OCI-LY3 (cell line): ENCODE data around the gene NMT1.
A peak's percentile ranks its signal among the peaks of the same experiment; 100 is the strongest.

Experiments used
- H2AFZ ChIP-seq: fragments of 200-600, 300-600 bp; shearing (Covaris generic); 2 replicates; pipeline ENCODE4 v1.6.0; 2014; ENCODE audit warnings: antibody characterized with exemption, low read depth, low read length
- H3K27ac ChIP-seq: fragments of 200-600, 300-600 bp; sonication (generic); 2 replicates; pipeline ENCODE4 v1.5.1; 2014; ENCODE audit warnings: mild to moderate bottlenecking, low read length, moderate library complexity, mixed read lengths
- H3K27me3 ChIP-seq: fragments of 200-600, 300-600 bp; sonication (generic); 2 replicates; pipeline ENCODE4 v1.6.1; 2014; ENCODE audit warnings: low read depth, low read length, mixed read lengths
- H3K36me3 ChIP-seq: fragments of 200-600, 300-600 bp; sonication (generic); replicated peaks from 2 replicates; pipeline ENCODE3; 2014; ENCODE audit warnings: low read depth, low read length, mixed read lengths
- H3K4me1 ChIP-seq: fragments of 300-600, 200-600 bp; sonication (generic); 2 replicates; pipeline ENCODE4 v1.6.1; 2014; ENCODE audit warnings: low read length, mixed read lengths
- H3K4me2 ChIP-seq: fragments of 200-600, 300-600 bp; sonication (generic); 2 replicates; pipeline ENCODE4 v1.6.1; 2014; ENCODE audit warnings: low read length, mixed read lengths
- H3K4me3 ChIP-seq: fragments of 300-600, 200-600 bp; sonication (generic); 2 replicates; pipeline ENCODE4 v1.5.1; 2014; ENCODE audit warnings: antibody characterized with exemption, mild to moderate bottlenecking, low read length, moderate library complexity
- H3K79me2 ChIP-seq: fragments of 300-600, 200-600 bp; shearing (Covaris generic); 2 replicates; pipeline ENCODE4 v1.6.1; 2014; ENCODE audit warnings: mild to moderate bottlenecking, low read length, mixed read lengths
- H3K9ac ChIP-seq: fragments of 300-600, 200-600 bp; shearing (Covaris generic); 2 replicates; pipeline ENCODE4 v1.6.0; 2014; ENCODE audit warnings: mild to moderate bottlenecking, low read length, moderate library complexity
- H3K9me3 ChIP-seq: fragments of 200-600, 300-600 bp; shearing (Covaris generic); 2 replicates; pipeline ENCODE4 v1.6.1; 2014; ENCODE audit warnings: low read length, mixed read lengths; ENCODE audit not compliant: insufficient read depth
- H4K20me1 ChIP-seq: fragments of 200-600, 300-600 bp; sonication (generic); 2 replicates; pipeline ENCODE4 v1.6.1; 2016; ENCODE audit warnings: low read length, mixed read lengths; ENCODE audit not compliant: insufficient read depth
- CTCF ChIP-seq: fragments of 200-600, 300-600 bp; sonication (generic); IDR thresholded peaks from 2 replicates; pipeline ENCODE4 v1.5.1; 2014; ENCODE audit warnings: antibody characterized with exemption, low read length, low read depth
- EZH2phosphoT487 ChIP-seq: fragments of 200-600 bp; shearing (Covaris generic); IDR thresholded peaks from 2 replicates; pipeline ENCODE4 v1.6.1; 2018; ENCODE audit warnings: antibody characterized with exemption, mixed run types, low read depth

Gene NMT1

GRCh38 chr17:45128989-45129388 is 67.9 kb downstream of the NMT1 start:
- Histone ChIP-seq H4K20me1 (no peaks in the 10 kb centered on the region), H3K36me3 (no peaks in the 10 kb centered on the region), H2AFZ (no peak overlapping the region), H3K9ac (no peak overlapping the region), H3K4me1 (peaks cover 7% of the 10 kb centered on the region; the same call in 1 of the 2 replicates), H3K4me3 (no peak overlapping the region), H3K9me3 (no peaks in the 10 kb centered on the region), H3K4me2 (no peak overlapping the region), H3K27ac (no peak overlapping the region), H3K79me2 (no peaks in the 10 kb centered on the region), H3K27me3 (no peaks in the 10 kb centered on the region; the same call in 1 of the 2 replicates)
- TF ChIP-seq EZH2phosphoT487, result no peak
- no peak for TF ChIP-seq CTCF

- Histone ChIP-seq H3K9me3 (no peaks in the 10 kb centered on the region), H3K9ac (no peak overlapping the region), H3K4me1 (peaks cover 3% of the 10 kb centered on the region; the same call in 1 of the 2 replicates), H4K20me1 (no peaks in the 10 kb centered on the region), H3K27me3 (no peaks in the 10 kb centered on the region; the same call in 1 of the 2 replicates), H3K79me2 (no peaks in the 10 kb centered on the region), H3K4me3 (no peak overlapping the region), H2AFZ (no peak overlapping the region), H3K27ac (no peak overlapping the region), H3K4me2 (no peak overlapping the region), H3K36me3 (no peaks in the 10 kb centered on the region)
- TF ChIP-seq CTCF (no peak), EZH2phosphoT487 (no peak)
Observed at GRCh38 chr17:45129426-45129939, 68.4 kb downstream of the NMT1 start.

- Histone ChIP-seq H3K9ac (no peak overlapping the region), H3K4me1 (0 out of 2 replicates have a peak, but pooled peaks cover 3% of the 10 kb centered on the region), H3K4me3 (no peak overlapping the region), H3K36me3 (no peaks in the 10 kb centered on the region), H2AFZ (no peak overlapping the region), H3K9me3 (no peaks in the 10 kb centered on the region), H3K4me2 (no peak overlapping the region), H3K79me2 (no peaks in the 10 kb centered on the region), H3K27me3 (no peaks in the 10 kb centered on the region; the same call in 1 of the 2 replicates), H3K27ac (no peak overlapping the region), H4K20me1 (no peaks in the 10 kb centered on the region)
- TF ChIP-seq EZH2phosphoT487 (no peak), CTCF (no peak)
Observed at GRCh38 chr17:45129940-45130680, 69.0 kb downstream of the NMT1 start.

- Histone ChIP-seq H3K79me2 (no peaks in the 10 kb centered on the region), H2AFZ (no peak overlapping the region), H3K4me3 (no peak overlapping the region), H3K36me3 (no peaks in the 10 kb centered on the region), H3K9ac (no peak overlapping the region), H3K27ac (no peak overlapping the region), H3K27me3 (no peaks in the 10 kb centered on the region; the same call in 1 of the 2 replicates), H4K20me1 (no peaks in the 10 kb centered on the region), H3K4me1 (peaks cover 5% of the 10 kb centered on the region), H3K4me2 (peak overlapping the region; percentile 91; the same call in 1 of the 2 replicates), H3K9me3 (no peaks in the 10 kb centered on the region)
- TF ChIP-seq CTCF (no peak), EZH2phosphoT487 (no peak)
Observed at GRCh38 chr17:45130681-45131615, 69.8 kb downstream of the NMT1 start.
